Dendritic cell treated with granulocyte-macrophage colony-stimulating factor and Interleukin-4, amounts not matched to agents 40 ng/mL and 50 ng/mL, for 4 days (primary cell): ENCODE data around the gene SIGLEC9.
"Not testable (repeated sequence)": the region's sequence is repeated elsewhere in the genome, so short reads cannot be mapped to it uniquely, and the experiment has no call there.

Experiments used
- H3K27ac Mint-ChIP-seq: one replicate; pipeline ENCODE4 v1.8.0; 2022; ENCODE audit warnings: mild to moderate bottlenecking, mixed read lengths
- H3K27me3 Mint-ChIP-seq: one replicate; pipeline ENCODE4 v1.8.0; 2022; ENCODE audit warnings: mild to moderate bottlenecking, mixed read lengths
- H3K36me3 Mint-ChIP-seq: one replicate; pipeline ENCODE4 v1.8.0; 2022; ENCODE audit warnings: low read depth, mixed read lengths
- H3K4me1 Mint-ChIP-seq: one replicate; pipeline ENCODE4 v1.8.0; 2022; ENCODE audit warnings: low read depth, mixed read lengths
- H3K4me3 Mint-ChIP-seq: one replicate; pipeline ENCODE4 v1.8.0; 2022; ENCODE audit warnings: mild to moderate bottlenecking, moderate library complexity, mixed read lengths
- H3K9me3 Mint-ChIP-seq: one replicate; pipeline ENCODE4 v1.8.0; 2022; ENCODE audit warnings: mixed read lengths
- intact Hi-C: fragments of 100-400 bp; cut with micrococcal nuclease; formaldehyde crosslinking; loops from one replicate; pipeline ENCODE4 v1.15.0; 2022

SIGLEC9 gene

DNA sequence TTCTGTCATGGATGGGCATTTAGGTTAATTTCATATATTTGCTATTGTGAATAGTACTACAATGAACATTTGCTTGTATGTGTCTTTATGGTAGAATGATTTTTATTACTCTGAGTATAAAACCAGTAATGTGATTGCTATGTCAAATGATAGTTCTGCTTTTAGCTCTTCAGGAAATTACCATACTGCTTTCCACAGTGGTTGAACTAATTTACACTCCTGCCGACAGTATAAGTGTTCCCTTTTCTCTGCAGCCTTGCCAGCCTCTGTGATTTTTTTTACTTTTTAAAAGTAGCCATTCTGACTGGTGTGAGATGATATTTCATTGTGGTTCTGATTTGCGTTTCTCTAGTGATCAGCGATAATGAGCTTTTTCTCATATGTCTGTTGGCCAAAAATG, 23.9 kb downstream of the SIGLEC9 start:
- H3K4me1 Mint-ChIP-seq: peaks cover 87% of the 10 kb centered on the region
- H3K27me3 Mint-ChIP-seq: no peaks in the 10 kb centered on the region

GRCh38 chr19:51150627-51151026, 25.9 kb downstream of the SIGLEC9 start:
- intact Hi-C loops: no loop called here
- H3K4me3 Mint-ChIP-seq: no peak overlapping the region

More for the DNA sequence above, 23.9 kb downstream of the SIGLEC9 start:
- H3K4me3 Mint-ChIP-seq: peak overlapping the region; percentile 39
- no peaks in the 10 kb centered on the region for H3K9me3 Mint-ChIP-seq
- intact Hi-C loops: no loop called here
- H3K36me3 Mint-ChIP-seq: peaks cover 77% of the 10 kb centered on the region
- peak overlapping the region; percentile 79 for H3K27ac Mint-ChIP-seq

DNA sequence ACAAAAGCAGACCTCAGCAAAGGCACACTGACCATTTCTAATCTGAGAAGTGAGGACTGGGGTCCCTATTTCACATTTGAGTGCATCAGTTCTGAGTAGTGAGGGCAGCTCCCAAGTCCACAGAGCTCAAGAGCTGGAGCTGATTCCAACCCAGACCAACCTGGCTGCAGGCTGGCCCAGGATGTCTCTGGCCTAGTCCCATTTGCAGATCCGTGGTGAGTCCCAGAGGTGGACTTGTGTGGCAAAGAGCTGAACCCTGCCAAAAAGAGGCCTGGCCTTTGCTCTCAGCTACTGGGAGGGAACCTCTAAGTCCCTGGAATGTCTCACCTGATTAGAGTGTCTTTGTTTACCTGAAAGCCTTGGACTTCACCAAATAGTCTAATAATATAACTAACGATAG, 32.0 kb downstream of the SIGLEC9 start:
- no peaks in the 10 kb centered on the region for H3K9me3 Mint-ChIP-seq
- no peak overlapping the region for H3K27ac Mint-ChIP-seq
- no peak overlapping the region for H3K4me3 Mint-ChIP-seq
- H3K4me1 Mint-ChIP-seq: peaks cover 23% of the 10 kb centered on the region
- H3K27me3 Mint-ChIP-seq: no peaks in the 10 kb centered on the region
- intact Hi-C loops: no loop called here
- peaks cover 50% of the 10 kb centered on the region for H3K36me3 Mint-ChIP-seq

More at GRCh38 chr19:51150627-51151026, 25.9 kb downstream of the SIGLEC9 start:
- Mint-ChIP-seq H3K36me3 (peaks cover 88% of the 10 kb centered on the region), H3K27me3 (no peaks in the 10 kb centered on the region), H3K9me3 (no peaks in the 10 kb centered on the region), H3K4me1 (peaks cover 67% of the 10 kb centered on the region), H3K27ac (peak overlapping the region; percentile 52)

GRCh38 chr19:51157265-51157664, 32.6 kb downstream of the SIGLEC9 start:
- Mint-ChIP-seq H3K4me1 (peaks cover 17% of the 10 kb centered on the region), H3K27me3 (no peaks in the 10 kb centered on the region), H3K4me3 (no peak overlapping the region), H3K27ac (no peak overlapping the region), H3K36me3 (peaks cover 44% of the 10 kb centered on the region), H3K9me3 (no peaks in the 10 kb centered on the region)
- intact Hi-C loops: no loop called here

DNA sequence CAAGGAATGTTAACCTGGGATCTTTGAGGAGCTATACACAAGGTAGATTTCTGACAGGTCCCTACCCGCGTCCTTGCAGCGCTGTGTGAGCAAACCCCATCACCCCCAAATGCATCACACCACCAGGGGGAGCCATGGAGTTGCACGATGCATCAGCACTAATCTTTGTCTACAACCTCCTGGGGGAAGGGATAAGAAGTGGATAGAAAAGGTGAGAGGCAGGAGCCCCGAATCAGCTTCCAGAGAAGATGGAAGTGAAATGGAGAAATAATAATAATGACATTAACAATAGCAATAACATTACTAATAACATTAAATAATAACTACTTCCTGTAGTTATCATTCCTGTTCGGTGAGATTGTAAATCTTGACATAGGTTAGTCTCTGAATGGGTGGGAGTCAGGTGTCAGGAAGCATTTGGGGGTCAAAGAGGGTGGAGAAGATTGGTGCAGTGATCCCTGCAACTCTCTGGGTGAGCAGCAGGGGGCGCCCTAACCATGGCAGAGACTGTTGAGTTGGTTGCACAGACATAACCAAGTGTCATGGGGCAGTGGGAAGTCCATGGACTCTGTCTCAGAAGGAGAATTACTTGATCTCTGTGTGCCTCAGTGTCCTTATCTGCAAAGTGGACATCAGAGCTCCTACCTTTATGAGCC, 33.9 kb downstream of the SIGLEC9 start:
- Mint-ChIP-seq H3K27me3 (no peaks in the 10 kb centered on the region), H3K4me1 (peaks cover 23% of the 10 kb centered on the region), H3K4me3 (no peak overlapping the region), H3K27ac (peak overlapping the region; percentile 67), H3K36me3 (peaks cover 31% of the 10 kb centered on the region), H3K9me3 (no peaks in the 10 kb centered on the region)
- intact Hi-C loops: loop anchor here (1.0 kb wide), 1 partner anchor 101 kb away; no protein-coding TSS in a partner anchor

GRCh38 chr19:51159656-51160055, 35.0 kb downstream of the SIGLEC9 start:
- no peak overlapping the region for H3K4me3 Mint-ChIP-seq
- H3K4me1 Mint-ChIP-seq: peaks cover 31% of the 10 kb centered on the region
- peaks cover 20% of the 10 kb centered on the region for H3K36me3 Mint-ChIP-seq
- H3K27ac Mint-ChIP-seq: no peak overlapping the region
- no peaks in the 10 kb centered on the region for H3K9me3 Mint-ChIP-seq
- intact Hi-C loops: no loop called here
- no peaks in the 10 kb centered on the region for H3K27me3 Mint-ChIP-seq

DNA sequence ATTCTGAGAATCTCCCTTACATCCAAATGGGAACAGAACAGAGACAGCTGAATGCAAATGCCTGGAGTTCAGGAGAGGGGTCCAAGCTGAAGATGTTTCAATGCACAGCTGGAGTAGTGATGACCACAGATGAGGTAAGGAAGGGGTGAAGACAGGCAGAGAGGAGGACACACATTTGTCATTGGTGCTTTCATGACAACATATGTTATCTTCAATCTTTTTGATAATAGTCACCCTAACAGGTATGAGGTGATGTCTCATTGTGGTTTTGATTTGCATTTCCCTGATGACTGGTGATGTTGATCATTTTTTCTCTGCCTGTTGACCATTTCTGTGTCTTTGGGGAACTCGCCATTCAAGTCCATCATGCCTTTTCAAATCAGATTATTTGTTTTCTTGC, 36.6 kb downstream of the SIGLEC9 start:
- intact Hi-C loops: no loop called here
- no peak overlapping the region for H3K4me3 Mint-ChIP-seq
- H3K9me3 Mint-ChIP-seq: no peaks in the 10 kb centered on the region
- H3K4me1 Mint-ChIP-seq: peaks cover 31% of the 10 kb centered on the region
- H3K27me3 Mint-ChIP-seq: no peaks in the 10 kb centered on the region
- H3K27ac Mint-ChIP-seq: peak overlapping the region; percentile 14
- H3K36me3 Mint-ChIP-seq: peaks cover 4% of the 10 kb centered on the region

GRCh38 chr19:51161867-51162496, 37.3 kb downstream of the SIGLEC9 start:
- Mint-ChIP-seq H3K36me3 (no peaks in the 10 kb centered on the region), H3K27me3 (no peaks in the 10 kb centered on the region), H3K9me3 (no peaks in the 10 kb centered on the region), H3K4me3 (no peak overlapping the region), H3K27ac (peak overlapping the region; percentile 14), H3K4me1 (peaks cover 36% of the 10 kb centered on the region)
- intact Hi-C loops: no loop called here

- no peak overlapping the region for H3K4me3 Mint-ChIP-seq
- no peaks in the 10 kb centered on the region for H3K27me3 Mint-ChIP-seq
- H3K4me1 Mint-ChIP-seq: peaks cover 45% of the 10 kb centered on the region
- H3K27ac Mint-ChIP-seq: peak overlapping the region; percentile 31
- no peaks in the 10 kb centered on the region for H3K9me3 Mint-ChIP-seq
- no peaks in the 10 kb centered on the region for H3K36me3 Mint-ChIP-seq
- intact Hi-C loops: no loop called here
Observed at GRCh38 chr19:51163257-51163656, 38.6 kb downstream of the SIGLEC9 start.

- H3K27me3 Mint-ChIP-seq: no peaks in the 10 kb centered on the region
- H3K4me3 Mint-ChIP-seq: no peak overlapping the region
- H3K9me3 Mint-ChIP-seq: no peaks in the 10 kb centered on the region
- intact Hi-C loops: no loop called here
- peak overlapping the region; percentile 23 for H3K27ac Mint-ChIP-seq
- peaks cover 44% of the 10 kb centered on the region for H3K4me1 Mint-ChIP-seq
- no peaks in the 10 kb centered on the region for H3K36me3 Mint-ChIP-seq
Observed at GRCh38 chr19:51164215-51164614, 39.5 kb downstream of the SIGLEC9 start.

GRCh38 chr19:51166846-51167490, 42.3 kb downstream of the SIGLEC9 start:
- Mint-ChIP-seq H3K27me3 (peaks cover 3% of the 10 kb centered on the region), H3K4me3 (peak overlapping the region; percentile 33), H3K9me3 (no peaks in the 10 kb centered on the region), H3K4me1 (peaks cover 44% of the 10 kb centered on the region), H3K27ac (peak overlapping the region; percentile 47), H3K36me3 (no peaks in the 10 kb centered on the region)
- intact Hi-C loops: loop anchor here (5.0 kb wide), 1 partner anchor 145 kb away; no protein-coding TSS in a partner anchor

DNA sequence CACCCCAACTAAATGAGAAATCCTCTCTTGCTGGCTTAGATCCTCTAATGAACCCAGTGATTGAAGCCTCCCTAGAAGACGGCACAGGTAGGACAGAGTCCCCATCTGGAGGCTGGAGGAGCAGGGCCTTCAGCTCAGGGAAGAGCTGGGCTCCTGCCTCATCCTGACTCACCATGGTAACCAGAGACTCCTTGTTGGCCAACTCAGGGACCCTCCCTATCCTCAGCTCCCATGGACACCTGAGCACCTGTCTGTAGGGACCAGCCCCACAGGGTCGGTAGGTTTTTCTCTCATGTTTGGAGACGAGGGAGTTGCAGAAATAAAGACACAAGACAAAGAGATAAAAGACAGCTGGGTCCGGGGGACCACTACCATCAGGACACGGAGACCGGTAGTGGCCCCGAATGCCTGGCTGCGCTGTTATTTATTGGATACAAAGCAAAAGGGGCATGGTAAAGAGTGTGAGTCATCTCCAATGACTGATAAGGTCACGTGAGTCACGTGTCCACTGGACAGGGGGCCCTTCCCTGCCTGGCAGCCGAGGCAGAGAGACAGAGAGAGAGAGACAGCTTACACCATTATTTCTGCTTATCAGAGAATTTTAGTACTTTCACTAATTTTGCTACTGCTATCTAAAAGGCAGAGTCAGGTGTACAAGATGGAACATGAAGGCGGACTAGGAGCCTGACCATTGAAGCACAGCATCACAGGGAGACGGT, 44.0 kb downstream of the SIGLEC9 start:
- intact Hi-C loops: loop anchor here (5.0 kb wide), 1 partner anchor 146 kb away; no protein-coding TSS in a partner anchor
- Mint-ChIP-seq H3K4me3 (no peak overlapping the region), H3K27ac (peak overlapping the region; percentile 45)

GRCh38 chr19:51169283-51169918, 44.7 kb downstream of the SIGLEC9 start:
- peak overlapping the region; percentile 45 for H3K27ac Mint-ChIP-seq
- intact Hi-C loops: loop anchor here (5.0 kb wide), 1 partner anchor 147 kb away; no protein-coding TSS in a partner anchor

More for the DNA sequence above, 44.0 kb downstream of the SIGLEC9 start:
- peaks cover 33% of the 10 kb centered on the region for H3K4me1 Mint-ChIP-seq
- H3K9me3 Mint-ChIP-seq: no peaks in the 10 kb centered on the region
- no peaks in the 10 kb centered on the region for H3K36me3 Mint-ChIP-seq
- H3K27me3 Mint-ChIP-seq: peaks cover 3% of the 10 kb centered on the region

More at GRCh38 chr19:51169283-51169918, 44.7 kb downstream of the SIGLEC9 start:
- H3K4me1 Mint-ChIP-seq: peaks cover 27% of the 10 kb centered on the region
- H3K4me3 Mint-ChIP-seq, H3K27me3 Mint-ChIP-seq, H3K9me3 Mint-ChIP-seq, H3K36me3 Mint-ChIP-seq: not testable (repeated sequence)
